HG03378 (cell line): ENCODE measurements around the gene ANO6.

Source experiments
- ATAC-seq: cut with Tn5 transposase; IDR thresholded peaks from one replicate; pipeline ENCODE4 v1.9.1; 2021; ENCODE audit warnings: mild to moderate bottlenecking, moderate library complexity; ENCODE audit not compliant: unreplicated experiment

The ANO6 gene

GRCh38 chr12:45209784-45210183 is 6.1 kb upstream of the ANO6 start:
- ATAC-seq, result no peak

- ATAC-seq, result no peak
Measured at GRCh38 chr12:45212064-45212463, 3.8 kb upstream of the ANO6 start.

- ATAC-seq, result no peak
Measured at GRCh38 chr12:45213107-45213506, 2.8 kb upstream of the ANO6 start.

- ATAC-seq, result no peak
Measured at GRCh38 chr12:45214071-45214470, 1.8 kb upstream of the ANO6 start.

- ATAC-seq, result no peak
Measured at GRCh38 chr12:45214749-45215418, 1.0 kb upstream of the ANO6 start.

GRCh38 chr12:45216230-45216982 is 511 bp downstream of the ANO6 start:
- peak; percentile 33 for ATAC-seq

- ATAC-seq, result no peak
Measured at GRCh38 chr12:45216983-45217485, 1.1 kb downstream of the ANO6 start.

- no peak for ATAC-seq
Measured at GRCh38 chr12:45217846-45218245, 2.0 kb downstream of the ANO6 start.

GRCh38 chr12:45219621-45220020 is 3.7 kb downstream of the ANO6 start:
- no peak for ATAC-seq

- ATAC-seq, result no peak
Measured at GRCh38 chr12:45220363-45220931, 4.6 kb downstream of the ANO6 start.

GRCh38 chr12:45220969-45221368 is 5.1 kb downstream of the ANO6 start:
- ATAC-seq, result no peak

- ATAC-seq, result no peak
Measured at GRCh38 chr12:45223868-45224267, 8.0 kb downstream of the ANO6 start.

- ATAC-seq, result no peak
Measured at GRCh38 chr12:45224311-45224710, 8.4 kb downstream of the ANO6 start.

- no peak for ATAC-seq
Measured at GRCh38 chr12:45226021-45226420, 10.1 kb downstream of the ANO6 start.

GRCh38 chr12:45227316-45228067 is 11.6 kb downstream of the ANO6 start:
- no peak for ATAC-seq

- no peak for ATAC-seq
Measured at GRCh38 chr12:45231515-45232145, 15.7 kb downstream of the ANO6 start.

- no peak for ATAC-seq
Measured at GRCh38 chr12:45232146-45232755, 16.4 kb downstream of the ANO6 start.

- peak; percentile 72 for ATAC-seq
Measured at GRCh38 chr12:45232756-45233372, 17.0 kb downstream of the ANO6 start.

- ATAC-seq, result peak; percentile 43
Measured at GRCh38 chr12:45234139-45234865, 18.4 kb downstream of the ANO6 start.
